Activated CD4-positive, alpha-beta memory T cell treated with anti-CD3 and anti-CD28 coated beads for 36 hours (primary cell): ENCODE results near the gene BCL11A. TPM values are rescaled to one million over a fixed set of nuclear protein-coding genes. Genes with fewer than 3 reads are reported as not detected.
A peak's percentile ranks its signal among the peaks of the same experiment; 100 is the strongest.

Source experiments
- CTCF ChIA-PET: fragments of 350-600 bp; sonication (Branson Sonifier 250); formaldehyde crosslinking; loops from one replicate; lab custom pipeline; 2021; ENCODE audit warnings: antibody characterized with exemption, inconsistent platforms; lab: Charles Lee
- POLR2A ChIA-PET: fragments of 350-600 bp; sonication (Branson Sonifier 250); formaldehyde crosslinking; loops from one replicate; lab custom pipeline; 2021; ENCODE audit warnings: antibody characterized with exemption; lab: Charles Lee
- DNase-seq: peaks from one replicate; pipeline ENCODE4 v3.0.0-alpha.2; 2020
- H3K27ac Mint-ChIP-seq: one replicate; pipeline ENCODE4 v1.8.0; 2021; ENCODE audit warnings: mixed read lengths
- H3K27me3 Mint-ChIP-seq: one replicate; pipeline ENCODE4 v1.8.0; 2021; ENCODE audit warnings: mixed read lengths
- H3K36me3 Mint-ChIP-seq: one replicate; pipeline ENCODE4 v1.8.0; 2021; ENCODE audit warnings: mixed read lengths
- H3K4me1 Mint-ChIP-seq: one replicate; pipeline ENCODE4 v1.8.0; 2021; ENCODE audit warnings: low read depth, mixed read lengths
- H3K4me3 Mint-ChIP-seq: one replicate; pipeline ENCODE4 v1.8.0; 2021; ENCODE audit warnings: mild to moderate bottlenecking, mixed read lengths
- H3K9me3 Mint-ChIP-seq: one replicate; pipeline ENCODE4 v1.8.0; 2021; ENCODE audit warnings: mixed read lengths
- intact Hi-C: fragments of 100-400 bp; cut with micrococcal nuclease; formaldehyde crosslinking; loops from one replicate; pipeline ENCODE4 v1.15.1; 2023
- total RNA-seq, 2 experiments: library from RNA; stranded (reverse); gene quantifications; one replicate each; pipeline ENCODE4 v1.2.3, GENCODE V29; 2021

The BCL11A gene
- total RNA-seq, 2 experiments from 2014 or later = not detected

GRCh38 chr2:60519231-60519863 lies 34.1 kb downstream of the BCL11A start:
- no peaks in the 10 kb centered on the region for H3K36me3 Mint-ChIP-seq
- peaks cover 11% of the 10 kb centered on the region for H3K27me3 Mint-ChIP-seq
- ChIA-PET CTCF (no interaction called here), POLR2A (no interaction called here)
- H3K4me1 Mint-ChIP-seq = no peaks in the 10 kb centered on the region
- H3K4me3 Mint-ChIP-seq = no peak overlapping the region
- intact Hi-C loops = no loop called here
- H3K27ac Mint-ChIP-seq = no peak overlapping the region
- H3K9me3 Mint-ChIP-seq = no peaks in the 10 kb centered on the region
- no peak for DNase-seq

GRCh38 chr2:60518567-60518966 lies 34.9 kb downstream of the BCL11A start:
- Mint-ChIP-seq H3K27ac (no peak overlapping the region), H3K27me3 (peaks cover 13% of the 10 kb centered on the region), H3K4me1 (no peaks in the 10 kb centered on the region), H3K4me3 (no peak overlapping the region), H3K36me3 (no peaks in the 10 kb centered on the region), H3K9me3 (no peaks in the 10 kb centered on the region)
- DNase-seq = no peak
- ChIA-PET POLR2A (no interaction called here), CTCF (no interaction called here)
- intact Hi-C loops = no loop called here

GRCh38 chr2:60517446-60517845 lies 36.0 kb downstream of the BCL11A start:
- ChIA-PET CTCF (interaction anchor here (0.7 kb wide), 1 partner anchor 42 kb away, joined by 3 read pairs; no protein-coding TSS in a partner anchor), POLR2A (no interaction called here)
- Mint-ChIP-seq H3K4me3 (no peak overlapping the region), H3K4me1 (no peaks in the 10 kb centered on the region), H3K36me3 (no peaks in the 10 kb centered on the region), H3K27ac (no peak overlapping the region), H3K27me3 (peaks cover 21% of the 10 kb centered on the region), H3K9me3 (no peaks in the 10 kb centered on the region)
- DNase-seq = no peak
- intact Hi-C loops = no loop called here

- H3K27ac Mint-ChIP-seq = no peak overlapping the region
- intact Hi-C loops = no loop called here
- DNase-seq = no peak
- no peaks in the 10 kb centered on the region for H3K9me3 Mint-ChIP-seq
- H3K4me3 Mint-ChIP-seq = no peak overlapping the region
- ChIA-PET POLR2A (no interaction called here), CTCF (no interaction called here)
- H3K36me3 Mint-ChIP-seq = no peaks in the 10 kb centered on the region
- H3K27me3 Mint-ChIP-seq = peaks cover 22% of the 10 kb centered on the region
- no peaks in the 10 kb centered on the region for H3K4me1 Mint-ChIP-seq
Measured at GRCh38 chr2:60516826-60517225, 36.6 kb downstream of the BCL11A start.

GRCh38 chr2:60516383-60516811 lies 37.1 kb downstream of the BCL11A start:
- Mint-ChIP-seq H3K4me1 (no peaks in the 10 kb centered on the region), H3K36me3 (no peaks in the 10 kb centered on the region), H3K27ac (no peak overlapping the region), H3K27me3 (peaks cover 25% of the 10 kb centered on the region), H3K9me3 (no peaks in the 10 kb centered on the region), H3K4me3 (no peak overlapping the region)
- POLR2A ChIA-PET = no interaction called here
- intact Hi-C loops = no loop called here
- DNase-seq = no peak
- CTCF ChIA-PET = interaction anchor here (1.5 kb wide), 1 partner anchor 44 kb away, joined by 4 read pairs; no protein-coding TSS in a partner anchor

GRCh38 chr2:60515721-60516226 lies 37.7 kb downstream of the BCL11A start:
- peak; percentile 11 for DNase-seq
- Mint-ChIP-seq H3K4me3 (no peak overlapping the region), H3K27me3 (peaks cover 27% of the 10 kb centered on the region), H3K9me3 (no peaks in the 10 kb centered on the region), H3K4me1 (no peaks in the 10 kb centered on the region), H3K27ac (no peak overlapping the region), H3K36me3 (no peaks in the 10 kb centered on the region)
- intact Hi-C loops = no loop called here
- ChIA-PET POLR2A (no interaction called here), CTCF (interaction anchor here (1.5 kb wide), 1 partner anchor 45 kb away, joined by 4 read pairs; no protein-coding TSS in a partner anchor)

GRCh38 chr2:60513996-60514395 lies 39.5 kb downstream of the BCL11A start:
- intact Hi-C loops = no loop called here
- POLR2A ChIA-PET = no interaction called here
- Mint-ChIP-seq H3K27ac (no peak overlapping the region), H3K4me3 (no peak overlapping the region), H3K36me3 (no peaks in the 10 kb centered on the region), H3K9me3 (no peaks in the 10 kb centered on the region), H3K4me1 (no peaks in the 10 kb centered on the region), H3K27me3 (peaks cover 31% of the 10 kb centered on the region)
- DNase-seq = no peak
- CTCF ChIA-PET = no interaction called here

- H3K27me3 Mint-ChIP-seq = peaks cover 31% of the 10 kb centered on the region
- ChIA-PET CTCF (no interaction called here), POLR2A (no interaction called here)
- no peaks in the 10 kb centered on the region for H3K36me3 Mint-ChIP-seq
- intact Hi-C loops = no loop called here
- no peaks in the 10 kb centered on the region for H3K9me3 Mint-ChIP-seq
- no peaks in the 10 kb centered on the region for H3K4me1 Mint-ChIP-seq
- DNase-seq = no peak
- H3K4me3 Mint-ChIP-seq = no peak overlapping the region
- H3K27ac Mint-ChIP-seq = no peak overlapping the region
Measured at GRCh38 chr2:60513191-60513590, 40.3 kb downstream of the BCL11A start.

- H3K27ac Mint-ChIP-seq = no peak overlapping the region
- H3K36me3 Mint-ChIP-seq = no peaks in the 10 kb centered on the region
- intact Hi-C loops = no loop called here
- POLR2A ChIA-PET = no interaction called here
- CTCF ChIA-PET = interaction anchor here (0.8 to 1.5 kb wide), 2 partner anchors 49 to 69 kb away, joined by 4 read pairs; no protein-coding TSS in a partner anchor
- peaks cover 34% of the 10 kb centered on the region for H3K27me3 Mint-ChIP-seq
- no peaks in the 10 kb centered on the region for H3K4me1 Mint-ChIP-seq
- DNase-seq = no peak
- no peak overlapping the region for H3K4me3 Mint-ChIP-seq
- H3K9me3 Mint-ChIP-seq = no peaks in the 10 kb centered on the region
Measured at GRCh38 chr2:60512641-60513040, 40.8 kb downstream of the BCL11A start.

GRCh38 chr2:60512062-60512622 lies 41.3 kb downstream of the BCL11A start:
- H3K36me3 Mint-ChIP-seq = no peaks in the 10 kb centered on the region
- CTCF ChIA-PET = interaction anchor here (0.8 to 1.5 kb wide), 2 partner anchors 49 to 70 kb away, joined by 4 read pairs; no protein-coding TSS in a partner anchor
- no peak overlapping the region for H3K4me3 Mint-ChIP-seq
- H3K27me3 Mint-ChIP-seq = peaks cover 34% of the 10 kb centered on the region
- DNase-seq = no peak
- H3K4me1 Mint-ChIP-seq = no peaks in the 10 kb centered on the region
- POLR2A ChIA-PET = no interaction called here
- H3K9me3 Mint-ChIP-seq = no peaks in the 10 kb centered on the region
- intact Hi-C loops = no loop called here
- H3K27ac Mint-ChIP-seq = no peak overlapping the region

GRCh38 chr2:60510713-60511112 lies 42.7 kb downstream of the BCL11A start:
- Mint-ChIP-seq H3K4me3 (no peak overlapping the region), H3K27ac (no peak overlapping the region), H3K4me1 (no peaks in the 10 kb centered on the region), H3K36me3 (no peaks in the 10 kb centered on the region), H3K9me3 (no peaks in the 10 kb centered on the region), H3K27me3 (peaks cover 31% of the 10 kb centered on the region)
- no peak for DNase-seq
- CTCF ChIA-PET = no interaction called here
- POLR2A ChIA-PET = no interaction called here
- intact Hi-C loops = no loop called here

GRCh38 chr2:60509066-60509465 lies 44.4 kb downstream of the BCL11A start:
- POLR2A ChIA-PET = no interaction called here
- Mint-ChIP-seq H3K27ac (no peak overlapping the region), H3K4me3 (no peak overlapping the region), H3K27me3 (peaks cover 33% of the 10 kb centered on the region), H3K9me3 (no peaks in the 10 kb centered on the region), H3K4me1 (no peaks in the 10 kb centered on the region), H3K36me3 (no peaks in the 10 kb centered on the region)
- CTCF ChIA-PET = interaction anchor here (1.5 kb wide), 1 partner anchor 73 kb away, joined by 3 read pairs; no protein-coding TSS in a partner anchor
- intact Hi-C loops = no loop called here
- DNase-seq = no peak
